HL-60 (cell line): ENCODE measurements around the gene MXRA7.

Source experiments
- CTCF ChIP-seq: IDR thresholded peaks from one replicate; pipeline ENCODE4 v1.5.1; 2011; ENCODE audit warnings: low read length, control low read depth, inconsistent platforms; ENCODE audit not compliant: insufficient read depth
- POLR2AphosphoS5 ChIP-seq: IDR thresholded peaks from 2 replicates; pipeline ENCODE4 v1.6.1; 2012; ENCODE audit warnings: low read depth
- TF ChIP-seq, protein P1 (sequence below): IDR thresholded peaks from 2 replicates; pipeline ENCODE4 v1.6.1; 2012; ENCODE audit warnings: low read depth; ENCODE audit not compliant: insufficient replicate concordance

- TF ChIP-seq CTCF (no peak), POLR2AphosphoS5 (no peak)
- TF ChIP-seq, protein P1, sequence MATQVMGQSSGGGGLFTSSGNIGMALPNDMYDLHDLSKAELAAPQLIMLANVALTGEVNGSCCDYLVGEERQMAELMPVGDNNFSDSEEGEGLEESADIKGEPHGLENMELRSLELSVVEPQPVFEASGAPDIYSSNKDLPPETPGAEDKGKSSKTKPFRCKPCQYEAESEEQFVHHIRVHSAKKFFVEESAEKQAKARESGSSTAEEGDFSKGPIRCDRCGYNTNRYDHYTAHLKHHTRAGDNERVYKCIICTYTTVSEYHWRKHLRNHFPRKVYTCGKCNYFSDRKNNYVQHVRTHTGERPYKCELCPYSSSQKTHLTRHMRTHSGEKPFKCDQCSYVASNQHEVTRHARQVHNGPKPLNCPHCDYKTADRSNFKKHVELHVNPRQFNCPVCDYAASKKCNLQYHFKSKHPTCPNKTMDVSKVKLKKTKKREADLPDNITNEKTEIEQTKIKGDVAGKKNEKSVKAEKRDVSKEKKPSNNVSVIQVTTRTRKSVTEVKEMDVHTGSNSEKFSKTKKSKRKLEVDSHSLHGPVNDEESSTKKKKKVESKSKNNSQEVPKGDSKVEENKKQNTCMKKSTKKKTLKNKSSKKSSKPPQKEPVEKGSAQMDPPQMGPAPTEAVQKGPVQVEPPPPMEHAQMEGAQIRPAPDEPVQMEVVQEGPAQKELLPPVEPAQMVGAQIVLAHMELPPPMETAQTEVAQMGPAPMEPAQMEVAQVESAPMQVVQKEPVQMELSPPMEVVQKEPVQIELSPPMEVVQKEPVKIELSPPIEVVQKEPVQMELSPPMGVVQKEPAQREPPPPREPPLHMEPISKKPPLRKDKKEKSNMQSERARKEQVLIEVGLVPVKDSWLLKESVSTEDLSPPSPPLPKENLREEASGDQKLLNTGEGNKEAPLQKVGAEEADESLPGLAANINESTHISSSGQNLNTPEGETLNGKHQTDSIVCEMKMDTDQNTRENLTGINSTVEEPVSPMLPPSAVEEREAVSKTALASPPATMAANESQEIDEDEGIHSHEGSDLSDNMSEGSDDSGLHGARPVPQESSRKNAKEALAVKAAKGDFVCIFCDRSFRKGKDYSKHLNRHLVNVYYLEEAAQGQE, result no peak
These were observed 72.5 kb downstream of the MXRA7 start for GRCh38 chr17:76638263-76638662.
